Osteoblast (primary cell): Measurements from ENCODE around the gene UBE2E1. TPM values are rescaled to one million over a fixed set of nuclear protein-coding genes. Genes with fewer than 3 reads are reported as not detected.

Source experiments
- DNase-seq: peaks from one replicate; pipeline ENCODE4 v3.0.0; 2011; ENCODE audit warnings: low spot score, mixed read lengths; ENCODE audit not compliant: insufficient read length; ENCODE audit errors: missing footprints
- H2AFZ ChIP-seq: 2 replicates; pipeline ENCODE4 v1.6.0; 2011; ENCODE audit warnings: mild to moderate bottlenecking, low read length
- H3K27ac ChIP-seq: 2 replicates; pipeline ENCODE4 v1.5.1; 2011; ENCODE audit warnings: mild to moderate bottlenecking, low read depth, low read length, moderate library complexity
- H3K27me3 ChIP-seq: 2 replicates; pipeline ENCODE4 v1.6.0; 2012; ENCODE audit warnings: mild to moderate bottlenecking, control low read depth, inconsistent platforms, low read length, moderate library complexity; ENCODE audit not compliant: insufficient read depth
- H3K36me3 ChIP-seq: 2 replicates; pipeline ENCODE4 v1.5.1; 2011; ENCODE audit warnings: mild to moderate bottlenecking, low read length, control low read depth, moderate library complexity; ENCODE audit not compliant: insufficient read depth
- H3K4me1 ChIP-seq: 2 replicates; pipeline ENCODE4 v1.5.1; 2011; ENCODE audit warnings: mild to moderate bottlenecking, low read length, control low read depth, moderate library complexity; ENCODE audit not compliant: insufficient read depth
- H3K4me2 ChIP-seq: 2 replicates; pipeline ENCODE4 v1.6.0; 2011; ENCODE audit warnings: mild to moderate bottlenecking, low read length; ENCODE audit not compliant: insufficient read depth
- H3K4me3 ChIP-seq: fragments of 200-600 bp; sonication (generic); 3 replicates; pipeline ENCODE4 v1.5.1; 2012; ENCODE audit warnings: mild to moderate bottlenecking, low read length, inconsistent platforms; ENCODE audit not compliant: insufficient read depth
- H3K79me2 ChIP-seq: 2 replicates; pipeline ENCODE4 v1.6.0; 2012; ENCODE audit warnings: mild to moderate bottlenecking, low read length, control low read depth, inconsistent platforms; ENCODE audit not compliant: insufficient read depth
- H3K9me3 ChIP-seq: 2 replicates; pipeline ENCODE4 v1.5.1; 2011; ENCODE audit warnings: low read depth, low read length, control low read depth
- H4K20me1 ChIP-seq: 2 replicates; pipeline ENCODE4 v1.6.0; 2012; ENCODE audit warnings: mild to moderate bottlenecking, low read length, control low read depth; ENCODE audit not compliant: insufficient read depth
- total RNA-seq: library from RNA; depleted of rRNA; stranded (reverse); fragments of >200 nt; gene quantifications from 2 replicates; pipeline ENCODE4 v1.2.3, GENCODE V29; 2012
- TF ChIP-seq, protein P1 (sequence below): IDR thresholded peaks from 2 replicates; pipeline ENCODE4 v1.5.1; 2011; ENCODE audit warnings: mild to moderate bottlenecking, low read depth, low read length, moderate library complexity; ENCODE audit errors: extremely low read depth

UBE2E1 gene
- total RNA-seq, 1 donor: 98.1 TPM

DNA sequence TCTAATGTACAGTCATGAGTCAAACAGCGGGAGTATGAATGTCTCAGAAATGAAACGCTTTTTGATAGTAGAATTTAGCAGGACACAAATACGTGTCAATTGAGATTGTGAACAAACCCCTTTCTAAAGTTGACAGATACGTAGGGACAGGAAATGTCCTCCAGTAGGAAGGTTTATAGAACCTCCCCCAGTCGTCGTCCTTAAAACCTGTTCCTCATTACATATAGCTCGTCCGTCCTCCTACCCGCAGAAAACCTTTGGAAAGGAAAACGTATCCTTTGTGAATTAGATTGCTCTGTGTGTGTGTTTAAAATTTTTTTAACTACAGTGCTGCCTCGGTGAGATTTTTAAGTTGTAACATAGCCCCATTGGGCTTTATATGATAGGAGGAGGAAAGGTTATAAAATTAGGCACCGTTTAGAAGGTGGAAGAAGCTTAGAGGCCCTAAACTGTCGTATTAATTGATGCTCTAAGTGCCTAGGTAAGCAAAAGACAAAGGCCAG is 4.1 kb downstream of the UBE2E1 start:
- peaks cover 9% of the 10 kb centered on the region for H3K36me3 ChIP-seq
- peaks cover 52% of the 10 kb centered on the region for H3K79me2 ChIP-seq
- TF ChIP-seq, protein P1, sequence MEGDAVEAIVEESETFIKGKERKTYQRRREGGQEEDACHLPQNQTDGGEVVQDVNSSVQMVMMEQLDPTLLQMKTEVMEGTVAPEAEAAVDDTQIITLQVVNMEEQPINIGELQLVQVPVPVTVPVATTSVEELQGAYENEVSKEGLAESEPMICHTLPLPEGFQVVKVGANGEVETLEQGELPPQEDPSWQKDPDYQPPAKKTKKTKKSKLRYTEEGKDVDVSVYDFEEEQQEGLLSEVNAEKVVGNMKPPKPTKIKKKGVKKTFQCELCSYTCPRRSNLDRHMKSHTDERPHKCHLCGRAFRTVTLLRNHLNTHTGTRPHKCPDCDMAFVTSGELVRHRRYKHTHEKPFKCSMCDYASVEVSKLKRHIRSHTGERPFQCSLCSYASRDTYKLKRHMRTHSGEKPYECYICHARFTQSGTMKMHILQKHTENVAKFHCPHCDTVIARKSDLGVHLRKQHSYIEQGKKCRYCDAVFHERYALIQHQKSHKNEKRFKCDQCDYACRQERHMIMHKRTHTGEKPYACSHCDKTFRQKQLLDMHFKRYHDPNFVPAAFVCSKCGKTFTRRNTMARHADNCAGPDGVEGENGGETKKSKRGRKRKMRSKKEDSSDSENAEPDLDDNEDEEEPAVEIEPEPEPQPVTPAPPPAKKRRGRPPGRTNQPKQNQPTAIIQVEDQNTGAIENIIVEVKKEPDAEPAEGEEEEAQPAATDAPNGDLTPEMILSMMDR: no peak
- peak overlapping the region; percentile 69 for H3K27ac ChIP-seq
- peak overlapping the region; percentile 81 for H3K4me3 ChIP-seq
- peak overlapping the region; percentile 98 for H3K4me2 ChIP-seq
- peaks cover 8% of the 10 kb centered on the region for H4K20me1 ChIP-seq
- H3K9me3 ChIP-seq: no peaks in the 10 kb centered on the region
- peaks cover 14% of the 10 kb centered on the region for H3K4me1 ChIP-seq
- DNase-seq: peak; percentile 73
- H2AFZ ChIP-seq: peak overlapping the region; percentile 91
- no peaks in the 10 kb centered on the region for H3K27me3 ChIP-seq

DNA sequence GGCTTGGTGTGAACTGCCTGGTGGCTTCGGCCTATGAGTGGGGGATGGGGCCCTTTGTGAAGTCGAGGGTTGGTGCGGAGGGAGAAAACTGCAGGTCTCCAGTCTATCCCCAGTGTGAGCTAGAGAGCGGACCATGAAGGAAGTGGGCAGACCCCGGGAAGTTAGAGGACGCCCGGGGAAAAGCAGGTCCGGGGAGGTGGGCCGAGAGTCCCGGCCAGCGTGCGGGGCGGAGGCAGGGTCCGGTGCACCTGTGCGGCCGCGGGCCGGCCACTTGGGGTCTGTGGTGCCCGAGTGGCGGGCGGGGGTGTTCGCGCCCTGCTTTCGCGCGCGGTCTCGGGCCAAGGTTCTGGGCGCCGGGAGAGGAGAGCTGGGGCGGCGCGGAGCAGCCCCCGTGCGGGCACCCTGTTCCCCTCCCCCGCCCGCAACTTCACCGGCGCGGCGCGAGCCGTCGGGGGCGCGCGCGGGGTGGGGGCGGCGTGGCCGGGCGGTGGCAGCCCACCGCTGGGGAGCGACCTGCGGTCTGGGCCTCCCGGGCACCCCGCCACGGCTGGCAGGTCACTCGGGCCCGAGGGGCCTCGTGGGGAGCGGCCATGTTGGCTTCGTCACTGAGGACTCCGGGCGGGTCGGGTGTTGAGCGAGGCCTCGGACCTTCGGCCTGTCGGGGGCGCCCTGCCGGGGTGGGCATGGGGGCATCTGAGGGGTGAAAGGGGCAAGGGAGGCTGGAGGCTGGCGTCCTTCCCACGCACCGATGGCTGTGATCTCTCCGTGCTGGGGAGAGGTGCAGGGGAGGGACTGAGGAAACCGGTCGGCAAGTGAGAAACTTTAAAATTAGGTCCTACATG is 4.8 kb downstream of the UBE2E1 start:
- H3K9me3 ChIP-seq: no peaks in the 10 kb centered on the region
- H4K20me1 ChIP-seq: peaks cover 13% of the 10 kb centered on the region
- H3K4me3 ChIP-seq: peak overlapping the region; percentile 81
- H2AFZ ChIP-seq: peak overlapping the region; percentile 91
- H3K27ac ChIP-seq: peak overlapping the region; percentile 69
- peaks cover 59% of the 10 kb centered on the region for H3K79me2 ChIP-seq
- TF ChIP-seq, protein P1: no peak
- H3K27me3 ChIP-seq: no peaks in the 10 kb centered on the region
- H3K4me2 ChIP-seq: peak overlapping the region; percentile 98
- H3K4me1 ChIP-seq: peaks cover 14% of the 10 kb centered on the region
- peaks cover 9% of the 10 kb centered on the region for H3K36me3 ChIP-seq
- peak; percentile 95 for DNase-seq

DNA sequence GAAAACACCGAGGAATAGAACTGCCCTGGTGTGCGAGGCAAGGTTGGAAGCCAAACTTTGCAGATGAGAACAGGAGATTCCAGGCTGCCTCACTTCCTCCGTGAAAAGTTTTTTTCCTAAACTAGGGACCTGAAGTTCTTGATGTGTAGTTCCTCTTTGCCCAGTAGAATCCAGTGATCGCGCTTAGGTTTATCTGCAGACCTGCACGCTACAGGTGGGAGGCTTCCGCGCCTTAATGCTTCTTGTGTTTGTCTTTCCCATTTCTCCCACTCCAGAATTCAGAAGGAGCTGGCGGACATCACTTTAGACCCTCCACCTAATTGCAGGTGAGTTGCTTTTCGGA is 5.4 kb downstream of the UBE2E1 start:
- H3K4me1 ChIP-seq: peaks cover 14% of the 10 kb centered on the region
- H4K20me1 ChIP-seq: peaks cover 17% of the 10 kb centered on the region
- peak overlapping the region; percentile 91 for H2AFZ ChIP-seq

DNA sequence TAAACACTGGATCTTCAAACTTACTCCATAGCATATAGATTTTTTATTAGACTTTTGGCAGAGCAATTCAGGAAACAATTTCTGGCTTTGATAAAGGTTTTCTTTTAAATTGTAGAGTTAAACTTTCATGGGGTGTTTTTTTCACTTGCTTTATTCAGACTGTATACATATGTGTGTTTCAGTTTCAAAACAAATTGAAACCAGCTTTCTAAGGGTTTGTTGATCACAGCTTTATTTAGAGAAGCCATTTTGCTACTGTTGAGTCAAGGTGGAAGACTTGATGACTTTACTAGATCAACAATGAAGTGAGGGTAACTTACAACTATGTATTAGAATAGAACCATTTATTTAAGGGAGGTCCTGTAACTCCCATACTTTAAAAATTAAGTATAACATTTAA is 6.2 kb downstream of the UBE2E1 start:
- Histone ChIP-seq H3K9me3 (no peaks in the 10 kb centered on the region), H3K4me2 (no peak overlapping the region), H3K36me3 (peaks cover 9% of the 10 kb centered on the region), H3K27ac (no peak overlapping the region), H3K27me3 (no peaks in the 10 kb centered on the region), H4K20me1 (peaks cover 17% of the 10 kb centered on the region), H3K4me1 (peaks cover 14% of the 10 kb centered on the region), H3K79me2 (peaks cover 64% of the 10 kb centered on the region), H3K4me3 (no peak overlapping the region), H2AFZ (no peak overlapping the region)
- TF ChIP-seq, protein P1: no peak
- peak; percentile 17 for DNase-seq

More for the DNA sequence above, 5.4 kb downstream of the UBE2E1 start:
- H3K79me2 ChIP-seq: peaks cover 65% of the 10 kb centered on the region
- no peaks in the 10 kb centered on the region for H3K27me3 ChIP-seq
- peak overlapping the region; percentile 98 for H3K4me2 ChIP-seq
- peaks cover 9% of the 10 kb centered on the region for H3K36me3 ChIP-seq
- H3K27ac ChIP-seq: peak overlapping the region; percentile 69
- no peaks in the 10 kb centered on the region for H3K9me3 ChIP-seq
- TF ChIP-seq, protein P1: no peak
- DNase-seq: no peak
- peak overlapping the region; percentile 81 for H3K4me3 ChIP-seq
